ENCODE measurements around the gene NEK5. TPM values are rescaled to one million over a fixed set of nuclear protein-coding genes. Genes with fewer than 3 reads are reported as not detected.

Gene NEK5
- polyA plus RNA-seq, 1 donor (not counting 4 experiments of a cell fraction or from before 2014, with no cell fraction given), result 0.21 TPM

GRCh38 chr13:52005841-52006522, 122.9 kb downstream of the NEK5 start:
- TF ChIP-seq EZH2 (IDR thresholded peaks at IDR 0.05; ENCODE audit: low read length) (no peak), CTCF (optimal IDR thresholded peaks at IDR 0.05 in 1 of 3, IDR thresholded peaks at IDR 0.05 in 1 of 3, conservative IDR thresholded peaks at IDR 0.05 in 1 of 3; ENCODE audit: extremely low read depth in 1 of 3, insufficient read depth in 2 of 3, low read length in 3 of 3) (no peak)
- FAIRE-seq (no peak), DNase-seq (ENCODE audit: low read depth, low spot score) (no peak)

DNA sequence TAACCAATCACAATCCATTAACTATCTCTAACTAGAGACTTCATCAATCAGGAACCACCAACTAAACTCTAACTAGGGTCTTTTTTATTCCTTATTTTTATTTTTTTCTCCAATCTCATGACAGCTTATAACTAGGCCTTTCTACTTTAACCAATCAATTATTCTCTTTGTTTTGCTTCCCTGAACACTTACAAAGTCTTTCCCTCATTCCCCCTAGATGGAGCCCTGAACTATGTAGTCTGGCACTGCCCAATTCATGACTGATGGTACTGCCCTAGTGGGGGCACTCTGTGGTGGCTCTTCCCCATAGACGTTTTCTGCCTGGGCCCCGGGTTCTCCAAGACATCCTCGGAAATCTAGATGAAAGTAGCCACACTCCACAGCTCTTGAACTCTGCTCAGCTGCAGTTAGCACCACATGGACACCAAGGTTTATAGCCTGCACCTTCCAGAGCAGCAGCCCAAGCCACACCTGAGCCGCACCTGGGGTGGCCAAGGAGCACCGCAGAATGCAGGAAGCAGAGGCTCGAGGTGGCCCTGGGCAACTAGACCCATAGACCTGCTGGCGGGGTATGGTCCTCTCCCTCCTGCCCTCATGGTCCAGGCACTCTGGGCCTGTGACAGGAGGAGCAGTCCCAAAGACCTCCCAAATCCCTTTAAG, 124.2 kb downstream of the NEK5 start:
- Histone ChIP-seq H4K20me1 (ENCODE audit: control insufficient read depth, extremely low read depth, insufficient read depth, low read length) (no peaks in the 10 kb centered on the region), H3K9me3 (ENCODE audit: control insufficient read depth, low read depth, low read length) (no peaks in the 10 kb centered on the region), H3K79me2 (ENCODE audit: control insufficient read depth, insufficient read depth, low read length) (no peaks in the 10 kb centered on the region), H3K36me3 (ENCODE audit: control insufficient read depth in 2 of 2, extremely low read depth in 1 of 2, insufficient read depth in 2 of 2, low read length in 2 of 2) (no peaks in the 10 kb centered on the region), H3K4me1 (ENCODE audit: control insufficient read depth, extremely low read depth, insufficient read depth, low read length) (peaks cover 11% of the 10 kb centered on the region), H3K4me2 (ENCODE audit: control insufficient read depth, extremely low read depth, insufficient read depth, low read depth, low read length) (no peak overlapping the region), H3K9me1 (ENCODE audit: control insufficient read depth, extremely low read depth, insufficient read depth, low read length) (no peaks in the 10 kb centered on the region), H3K27ac (ENCODE audit: control insufficient read depth, insufficient read depth, low read length) (no peak overlapping the region), H3K9ac (ENCODE audit: control insufficient read depth, extremely low read depth, insufficient read depth, low read length) (no peak overlapping the region), H3K4me3 (ENCODE audit: control insufficient read depth in 2 of 3, extremely low read depth in 1 of 3, insufficient read depth in 2 of 3, low read depth in 1 of 3, low read length in 3 of 3) (no peak overlapping the region), H3K27me3 (ENCODE audit: control insufficient read depth, extremely low read depth, insufficient read depth, low read length) (peaks cover 5% of the 10 kb centered on the region), H2AFZ (ENCODE audit: control insufficient read depth, low read length) (no peak overlapping the region)
- TF ChIP-seq CTCF (optimal IDR thresholded peaks at IDR 0.05 in 1 of 3, IDR thresholded peaks at IDR 0.05 in 1 of 3, conservative IDR thresholded peaks at IDR 0.05 in 1 of 3; ENCODE audit: extremely low read depth in 1 of 3, insufficient read depth in 2 of 3, low read length in 3 of 3), result no peak
- TF ChIP-seq EZH2 (IDR thresholded peaks at IDR 0.05; ENCODE audit: low read length), result no peak
- no peak for FAIRE-seq
- dilution Hi-C loops (cut with MboI; ENCODE audit: extremely low pct_ligation_motif_present, low sequenced_read_pairs), result no loop called here
- no peak for DNase-seq (ENCODE audit: low read depth, low spot score)

More at GRCh38 chr13:52005841-52006522, 122.9 kb downstream of the NEK5 start:
- Histone ChIP-seq H2AFZ (ENCODE audit: control insufficient read depth, low read length) (no peak overlapping the region), H3K27ac (ENCODE audit: control insufficient read depth, insufficient read depth, low read length) (no peak overlapping the region), H3K4me2 (ENCODE audit: control insufficient read depth, extremely low read depth, insufficient read depth, low read depth, low read length) (peak overlapping the region; percentile 13), H3K9me3 (ENCODE audit: control insufficient read depth, low read depth, low read length) (no peaks in the 10 kb centered on the region), H3K9ac (ENCODE audit: control insufficient read depth, extremely low read depth, insufficient read depth, low read length) (no peak overlapping the region), H3K79me2 (ENCODE audit: control insufficient read depth, insufficient read depth, low read length) (no peaks in the 10 kb centered on the region), H3K9me1 (ENCODE audit: control insufficient read depth, extremely low read depth, insufficient read depth, low read length) (no peaks in the 10 kb centered on the region), H3K27me3 (ENCODE audit: control insufficient read depth, extremely low read depth, insufficient read depth, low read length) (peaks cover 4% of the 10 kb centered on the region), H3K4me1 (ENCODE audit: control insufficient read depth, extremely low read depth, insufficient read depth, low read length) (peaks cover 10% of the 10 kb centered on the region), H4K20me1 (ENCODE audit: control insufficient read depth, extremely low read depth, insufficient read depth, low read length) (no peaks in the 10 kb centered on the region), H3K36me3 (ENCODE audit: control insufficient read depth in 2 of 2, extremely low read depth in 1 of 2, insufficient read depth in 2 of 2, low read length in 2 of 2) (no peaks in the 10 kb centered on the region), H3K4me3 (ENCODE audit: control insufficient read depth in 2 of 3, extremely low read depth in 1 of 3, insufficient read depth in 2 of 3, low read depth in 1 of 3, low read length in 3 of 3) (no peak overlapping the region)
- dilution Hi-C loops (cut with MboI; ENCODE audit: extremely low pct_ligation_motif_present, low sequenced_read_pairs), result no loop called here
